ENCODE results near the gene NBPF11. TPM values are rescaled to one million over a fixed set of nuclear protein-coding genes. Genes with fewer than 3 reads are reported as not detected.
"Not testable (repeated sequence)": the region's sequence is repeated elsewhere in the genome, so short reads cannot be mapped to it uniquely, and the experiment has no call there.

NBPF11 gene, protein sequence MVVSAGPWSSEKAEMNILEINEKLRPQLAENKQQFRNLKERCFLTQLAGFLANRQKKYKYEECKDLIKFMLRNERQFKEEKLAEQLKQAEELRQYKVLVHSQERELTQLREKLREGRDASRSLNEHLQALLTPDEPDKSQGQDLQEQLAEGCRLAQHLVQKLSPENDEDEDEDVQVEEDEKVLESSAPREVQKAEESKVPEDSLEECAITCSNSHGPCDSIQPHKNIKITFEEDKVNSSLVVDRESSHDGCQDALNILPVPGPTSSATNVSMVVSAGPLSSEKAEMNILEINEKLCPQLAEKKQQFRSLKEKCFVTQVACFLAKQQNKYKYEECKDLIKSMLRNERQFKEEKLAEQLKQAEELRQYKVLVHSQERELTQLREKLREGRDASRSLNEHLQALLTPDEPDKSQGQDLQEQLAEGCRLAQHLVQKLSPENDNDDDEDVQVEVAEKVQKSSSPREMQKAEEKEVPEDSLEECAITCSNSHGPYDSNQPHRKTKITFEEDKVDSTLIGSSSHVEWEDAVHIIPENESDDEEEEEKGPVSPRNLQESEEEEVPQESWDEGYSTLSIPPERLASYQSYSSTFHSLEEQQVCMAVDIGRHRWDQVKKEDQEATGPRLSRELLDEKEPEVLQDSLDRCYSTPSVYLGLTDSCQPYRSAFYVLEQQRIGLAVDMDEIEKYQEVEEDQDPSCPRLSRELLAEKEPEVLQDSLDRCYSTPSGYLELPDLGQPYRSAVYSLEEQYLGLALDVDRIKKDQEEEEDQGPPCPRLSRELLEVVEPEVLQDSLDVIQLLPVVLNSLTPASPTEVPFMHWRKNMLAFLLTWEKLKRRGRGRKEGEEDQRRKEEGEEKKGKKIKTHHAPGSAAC
- 10 to 100 TPM; 21.1 to 24.7 TPM for total RNA-seq
- 13.8 TPM for polyA plus RNA-seq (2013, experiment 1 of 2)
- 11.9 TPM for polyA plus RNA-seq (2013, experiment 2 of 2)
- long read RNA-seq, experiment 1, partial matches to known transcripts, result 3 of 9 reads
- long read RNA-seq, experiment 1, other reads (novel, unspliced or antisense), result 6 of 9 reads
- long read RNA-seq, experiment 2, partial matches to known transcripts, result 16 of 49 reads
- long read RNA-seq, experiment 2, other reads (novel, unspliced or antisense), result 33 of 49 reads
- long read RNA-seq, experiment 3, partial matches to known transcripts, result 16 of 62 reads
- long read RNA-seq, experiment 3, other reads (novel, unspliced or antisense), result 46 of 62 reads
- long read RNA-seq, experiment 4, partial matches to known transcripts, result 0 of 1 reads
- long read RNA-seq, experiment 4, other reads (novel, unspliced or antisense), result 1 of 1 reads

GRCh38 chr1:148151911-148152656 is at the start of gene NBPF11:
Gene NBPF11, minus strand, starts transcription at chr1:148152281. Its CDS starts 25,278 bp downstream, at chr1:148127003.
- H3K9ac ChIP-seq (ENCODE audit: extremely low read depth, low read length, poor library complexity, severe bottlenecking), result peak within 1 kb of the TSS; percentile 51

GRCh38 chr1:148197396-148197795 is 45.3 kb upstream of the NBPF11 start:
- not testable (repeated sequence) for H3K4me3 ChIP-seq (ENCODE audit: low read length); H3K4me1 Mint-ChIP-seq; H3K4me1 ChIP-seq (ENCODE audit: control insufficient read depth, insufficient read depth, low read length); H3K27me3 ChIP-seq (ENCODE audit: control insufficient read depth, insufficient read depth, low read length, poor library complexity, severe bottlenecking); H3K4me3 Mint-ChIP-seq; H3K27ac ChIP-seq (ENCODE audit: low read depth, low read length); H3K36me3 ChIP-seq (ENCODE audit: control insufficient read depth, insufficient read depth, low read length); H3K36me3 Mint-ChIP-seq (ENCODE audit: low read depth); DNase-seq; H3K27me3 Mint-ChIP-seq (ENCODE audit: insufficient read depth); H3K9ac ChIP-seq (ENCODE audit: extremely low read depth, low read length, poor library complexity, severe bottlenecking); H3K9me3 ChIP-seq (ENCODE audit: control insufficient read depth, low read length); H3K9me3 Mint-ChIP-seq; H3K27ac Mint-ChIP-seq
- no CpG with 5 or more reads among the region's 3 CpGs for WGBS, 2 experiments (ENCODE audit: insufficient coverage in 1 of 2, insufficient read length in 1 of 2)

More at GRCh38 chr1:148151911-148152656, at the start of gene NBPF11:
- not testable (repeated sequence) for H3K4me1 ChIP-seq (ENCODE audit: control insufficient read depth, insufficient read depth, low read length); H3K4me1 Mint-ChIP-seq; H3K36me3 ChIP-seq (ENCODE audit: control insufficient read depth, insufficient read depth, low read length); H3K27me3 ChIP-seq (ENCODE audit: control insufficient read depth, insufficient read depth, low read length, poor library complexity, severe bottlenecking); H3K27me3 Mint-ChIP-seq (ENCODE audit: insufficient read depth); H3K36me3 Mint-ChIP-seq (ENCODE audit: low read depth); H3K9me3 ChIP-seq (ENCODE audit: control insufficient read depth, low read length); H3K27ac ChIP-seq (ENCODE audit: low read depth, low read length); H3K9me3 Mint-ChIP-seq
- Mint-ChIP-seq H3K27ac (peak within 1 kb of the TSS; percentile 97), H3K4me3 (peak within 1 kb of the TSS; percentile 96)
- peak; percentile 93 for DNase-seq
- peak within 1 kb of the TSS; percentile 81 for H3K4me3 ChIP-seq (ENCODE audit: low read length)
- WGBS, 2 experiments (ENCODE audit: insufficient coverage in 1 of 2, insufficient read length in 1 of 2), result 0 to 2% methylated on average over 7 to 42 of the region's 45 CpGs

- not testable (repeated sequence) for H3K4me3 Mint-ChIP-seq; H3K9me3 ChIP-seq (ENCODE audit: control insufficient read depth, low read length); DNase-seq; H3K27me3 ChIP-seq (ENCODE audit: control insufficient read depth, insufficient read depth, low read length, poor library complexity, severe bottlenecking); H3K4me1 ChIP-seq (ENCODE audit: control insufficient read depth, insufficient read depth, low read length); H3K9ac ChIP-seq (ENCODE audit: extremely low read depth, low read length, poor library complexity, severe bottlenecking); H3K9me3 Mint-ChIP-seq; H3K27me3 Mint-ChIP-seq (ENCODE audit: insufficient read depth); H3K36me3 ChIP-seq (ENCODE audit: control insufficient read depth, insufficient read depth, low read length); H3K4me1 Mint-ChIP-seq; H3K27ac ChIP-seq (ENCODE audit: low read depth, low read length); H3K36me3 Mint-ChIP-seq (ENCODE audit: low read depth); H3K27ac Mint-ChIP-seq; H3K4me3 ChIP-seq (ENCODE audit: low read length)
- no CpG with 5 or more reads among the region's 1 CpG for WGBS, 2 experiments (ENCODE audit: insufficient coverage in 1 of 2, insufficient read length in 1 of 2)
Measured at GRCh38 chr1:148196949-148197348, 44.9 kb upstream of the NBPF11 start.

DNA sequence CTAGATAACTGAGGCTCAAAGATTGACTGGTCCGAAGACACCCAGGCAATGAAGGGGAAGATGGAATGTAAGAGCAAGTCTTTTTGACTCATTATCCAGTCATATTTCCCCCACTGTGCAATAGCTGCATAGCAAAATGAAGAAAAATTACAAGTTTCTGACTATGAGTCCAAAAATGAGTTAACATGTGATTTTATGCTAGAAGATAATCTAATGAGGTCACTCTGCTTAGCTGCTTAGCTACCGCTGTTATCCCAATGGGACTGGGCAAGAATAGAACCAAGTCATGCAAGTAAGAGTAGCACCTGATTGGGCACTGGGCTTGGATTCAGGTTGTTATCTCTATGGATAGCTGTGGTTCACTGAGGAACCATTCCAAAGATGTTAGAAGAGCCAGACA is 43.0 kb upstream of the NBPF11 start:
- H3K4me3 ChIP-seq (ENCODE audit: low read length); H3K27ac Mint-ChIP-seq; H3K9ac ChIP-seq (ENCODE audit: extremely low read depth, low read length, poor library complexity, severe bottlenecking); H3K4me3 Mint-ChIP-seq; DNase-seq; H3K4me1 ChIP-seq (ENCODE audit: control insufficient read depth, insufficient read depth, low read length); H3K4me1 Mint-ChIP-seq; H3K9me3 Mint-ChIP-seq; H3K27me3 Mint-ChIP-seq (ENCODE audit: insufficient read depth); H3K27me3 ChIP-seq (ENCODE audit: control insufficient read depth, insufficient read depth, low read length, poor library complexity, severe bottlenecking); H3K36me3 ChIP-seq (ENCODE audit: control insufficient read depth, insufficient read depth, low read length); H3K36me3 Mint-ChIP-seq (ENCODE audit: low read depth); H3K27ac ChIP-seq (ENCODE audit: low read depth, low read length); H3K9me3 ChIP-seq (ENCODE audit: control insufficient read depth, low read length): not testable (repeated sequence)
- no CpG with 5 or more reads among the region's 2 CpGs for WGBS, 2 experiments (ENCODE audit: insufficient coverage in 1 of 2, insufficient read length in 1 of 2)

GRCh38 chr1:148188768-148189167 is 36.7 kb upstream of the NBPF11 start:
- not testable (repeated sequence) for H3K4me3 ChIP-seq (ENCODE audit: low read length); H3K36me3 Mint-ChIP-seq (ENCODE audit: low read depth); H3K4me3 Mint-ChIP-seq; H3K27me3 ChIP-seq (ENCODE audit: control insufficient read depth, insufficient read depth, low read length, poor library complexity, severe bottlenecking); H3K27ac ChIP-seq (ENCODE audit: low read depth, low read length); H3K27me3 Mint-ChIP-seq (ENCODE audit: insufficient read depth); DNase-seq; H3K9me3 ChIP-seq (ENCODE audit: control insufficient read depth, low read length); H3K9me3 Mint-ChIP-seq; H3K9ac ChIP-seq (ENCODE audit: extremely low read depth, low read length, poor library complexity, severe bottlenecking); H3K4me1 ChIP-seq (ENCODE audit: control insufficient read depth, insufficient read depth, low read length); H3K4me1 Mint-ChIP-seq; H3K36me3 ChIP-seq (ENCODE audit: control insufficient read depth, insufficient read depth, low read length)
- peak overlapping the region; percentile 86 for H3K27ac Mint-ChIP-seq

DNA sequence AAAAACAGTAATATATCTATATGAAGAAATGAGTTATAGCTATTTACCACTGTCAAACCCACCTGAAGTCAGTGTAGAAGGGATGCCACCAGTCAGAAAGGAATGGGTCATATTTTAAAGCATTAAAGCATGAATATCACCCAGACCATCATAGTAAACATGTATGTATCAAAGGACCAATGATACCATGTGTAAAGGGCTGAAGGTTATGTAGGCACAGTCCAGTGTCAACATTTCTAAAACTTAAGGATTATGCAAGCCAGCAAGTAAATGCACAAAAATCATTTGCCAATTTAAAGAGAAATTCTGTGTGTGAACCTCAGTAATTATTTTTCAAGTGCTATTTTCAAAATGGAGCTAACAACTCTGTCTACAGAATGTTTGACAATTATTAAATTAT is 26.6 kb upstream of the NBPF11 start:
- not testable (repeated sequence) for H3K9me3 Mint-ChIP-seq; H3K27ac Mint-ChIP-seq; DNase-seq; H3K4me1 ChIP-seq (ENCODE audit: control insufficient read depth, insufficient read depth, low read length); H3K9me3 ChIP-seq (ENCODE audit: control insufficient read depth, low read length); H3K9ac ChIP-seq (ENCODE audit: extremely low read depth, low read length, poor library complexity, severe bottlenecking); H3K27me3 Mint-ChIP-seq (ENCODE audit: insufficient read depth); H3K27ac ChIP-seq (ENCODE audit: low read depth, low read length); H3K4me1 Mint-ChIP-seq; H3K27me3 ChIP-seq (ENCODE audit: control insufficient read depth, insufficient read depth, low read length, poor library complexity, severe bottlenecking); H3K4me3 ChIP-seq (ENCODE audit: low read length); H3K36me3 ChIP-seq (ENCODE audit: control insufficient read depth, insufficient read depth, low read length); H3K36me3 Mint-ChIP-seq (ENCODE audit: low read depth); H3K4me3 Mint-ChIP-seq

All from endodermal cell (in vitro differentiated cells).